NCI-H526 (cell line): ENCODE data around the gene SLC30A2.

Source experiments
- DNase-seq, 2 experiments: peaks; one replicate each; lab custom pipeline; 2025; lab: John Stamatoyannopoulos, UW

Gene SLC30A2

GRCh38 chr1:26022404-26022779, 23.5 kb downstream of the SLC30A2 start:
- DNase-seq: no peak

- peak in 1 of 2 experiments; percentile 54 for DNase-seq
Observed at GRCh38 chr1:26021647-26022403, 24.1 kb downstream of the SLC30A2 start, which contains the start of gene EXTL1. EXTL1 (plus strand) TSS chr1:26021775; CDS start chr1:26022647, 872 bp downstream.

- DNase-seq: no peak
Observed at GRCh38 chr1:26020941-26021646, 24.8 kb downstream of the SLC30A2 start.

GRCh38 chr1:26020330-26020768, 25.6 kb downstream of the SLC30A2 start:
- no peak for DNase-seq

- no peak for DNase-seq
Observed at GRCh38 chr1:26019641-26020315, 26.1 kb downstream of the SLC30A2 start.

- no peak for DNase-seq
Observed at GRCh38 chr1:26017606-26018005, 28.3 kb downstream of the SLC30A2 start.

GRCh38 chr1:26016953-26017545, 28.9 kb downstream of the SLC30A2 start:
- DNase-seq: no peak

- DNase-seq: no peak
Observed at GRCh38 chr1:26016258-26016952, 29.5 kb downstream of the SLC30A2 start.

- no peak for DNase-seq
Observed at GRCh38 chr1:26015358-26015757, 30.6 kb downstream of the SLC30A2 start.

- no peak for DNase-seq
Observed at GRCh38 chr1:26014179-26014578, 31.7 kb downstream of the SLC30A2 start.

GRCh38 chr1:26012864-26013263, 33.1 kb downstream of the SLC30A2 start:
- DNase-seq: no peak

- no peak for DNase-seq
Observed at GRCh38 chr1:26010825-26011224, 35.1 kb downstream of the SLC30A2 start.

GRCh38 chr1:26009796-26010447, 36.0 kb downstream of the SLC30A2 start:
- peak; percentile 48 to 66 for DNase-seq

- no peak for DNase-seq
Observed at GRCh38 chr1:26006710-26007109, 39.2 kb downstream of the SLC30A2 start.

GRCh38 chr1:26005434-26006105, 40.3 kb downstream of the SLC30A2 start:
- no peak for DNase-seq

- DNase-seq: no peak
Observed at GRCh38 chr1:26003756-26004155, 42.2 kb downstream of the SLC30A2 start.

GRCh38 chr1:26003262-26003661, 42.7 kb downstream of the SLC30A2 start:
- no peak for DNase-seq

- no peak for DNase-seq
Observed at GRCh38 chr1:25999041-25999800, 46.7 kb downstream of the SLC30A2 start.

- peak; percentile 98 to 99 for DNase-seq
Observed at GRCh38 chr1:25997828-25998761, 47.8 kb downstream of the SLC30A2 start, which contains the start of gene PAFAH2. PAFAH2 (minus strand) TSS chr1:25998063; CDS start chr1:25990816, 7,247 bp downstream.
